ACHN (cell line): ENCODE measurements around the gene PACRG.
A peak's percentile ranks its signal among the peaks of the same experiment; 100 is the strongest.

Experiments
- DNase-seq: peaks from one replicate; pipeline ENCODE4 v3.0.0-alpha.2; 2015
- in situ Hi-C: cut with HindIII; loops from 2 replicates; pipeline ENCODE4 v1.10.0; 2017; ENCODE audit warnings: low sequenced_read_pairs, low pct_ligation_motif_present, low pct_unique_long_range_greater_than_20kb

Gene PACRG

DNA sequence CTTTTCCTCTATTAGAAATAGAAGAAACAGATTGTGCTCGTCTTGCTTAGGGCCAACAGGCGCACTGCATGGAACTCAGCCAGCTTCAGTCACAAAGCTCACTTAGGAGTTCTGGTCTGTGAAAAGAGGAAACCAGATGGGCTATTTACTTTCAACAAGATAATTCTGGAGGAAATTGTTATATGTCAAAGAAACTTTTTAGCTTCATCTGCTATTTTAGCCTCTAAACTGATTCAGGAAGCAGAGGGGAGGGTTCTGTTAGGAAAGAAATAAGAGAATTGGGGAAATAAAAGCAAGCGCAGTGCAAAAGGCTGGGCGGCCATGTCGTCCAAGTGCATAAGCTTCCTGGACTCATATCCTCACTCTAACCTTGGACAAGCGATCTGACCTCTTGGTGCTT lies 21.5 kb upstream of the PACRG start:
- DNase-seq = no peak

DNA sequence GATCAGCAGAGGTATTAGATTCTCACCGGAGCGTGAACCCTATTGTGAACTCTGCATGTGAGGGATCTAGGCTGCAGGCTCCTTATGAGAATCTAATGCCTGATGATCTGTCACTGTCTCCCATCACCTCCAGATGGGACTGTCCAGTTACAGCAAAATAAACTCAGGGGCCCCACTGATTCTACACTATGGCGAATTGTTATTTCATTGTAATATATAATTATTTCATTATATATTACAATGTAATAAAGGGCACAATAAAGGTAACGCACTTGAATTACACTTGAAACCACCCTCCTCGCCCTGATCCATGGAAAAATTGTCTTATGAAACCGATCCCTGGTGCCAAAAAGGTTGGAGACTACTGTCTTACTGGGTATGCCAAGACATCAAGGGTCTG lies 18.8 kb upstream of the PACRG start:
- in situ Hi-C loops = no loop called here
- peak; percentile 21 for DNase-seq

More for the DNA sequence above, 21.5 kb upstream of the PACRG start:
- in situ Hi-C loops = no loop called here

- in situ Hi-C loops = no loop called here
- DNase-seq = no peak
Observed at GRCh38 chr6:162709431-162709830, 18.3 kb upstream of the PACRG start.

- in situ Hi-C loops = no loop called here
- no peak for DNase-seq
Observed at GRCh38 chr6:162710419-162710818, 17.4 kb upstream of the PACRG start.

- no peak for DNase-seq
- in situ Hi-C loops = no loop called here
Observed at GRCh38 chr6:162710936-162711335, 16.8 kb upstream of the PACRG start.

- DNase-seq = no peak
- in situ Hi-C loops = no loop called here
Observed at GRCh38 chr6:162711376-162711775, 16.4 kb upstream of the PACRG start.

GRCh38 chr6:162712694-162713093 lies 15.1 kb upstream of the PACRG start:
- in situ Hi-C loops = no loop called here
- no peak for DNase-seq

DNA sequence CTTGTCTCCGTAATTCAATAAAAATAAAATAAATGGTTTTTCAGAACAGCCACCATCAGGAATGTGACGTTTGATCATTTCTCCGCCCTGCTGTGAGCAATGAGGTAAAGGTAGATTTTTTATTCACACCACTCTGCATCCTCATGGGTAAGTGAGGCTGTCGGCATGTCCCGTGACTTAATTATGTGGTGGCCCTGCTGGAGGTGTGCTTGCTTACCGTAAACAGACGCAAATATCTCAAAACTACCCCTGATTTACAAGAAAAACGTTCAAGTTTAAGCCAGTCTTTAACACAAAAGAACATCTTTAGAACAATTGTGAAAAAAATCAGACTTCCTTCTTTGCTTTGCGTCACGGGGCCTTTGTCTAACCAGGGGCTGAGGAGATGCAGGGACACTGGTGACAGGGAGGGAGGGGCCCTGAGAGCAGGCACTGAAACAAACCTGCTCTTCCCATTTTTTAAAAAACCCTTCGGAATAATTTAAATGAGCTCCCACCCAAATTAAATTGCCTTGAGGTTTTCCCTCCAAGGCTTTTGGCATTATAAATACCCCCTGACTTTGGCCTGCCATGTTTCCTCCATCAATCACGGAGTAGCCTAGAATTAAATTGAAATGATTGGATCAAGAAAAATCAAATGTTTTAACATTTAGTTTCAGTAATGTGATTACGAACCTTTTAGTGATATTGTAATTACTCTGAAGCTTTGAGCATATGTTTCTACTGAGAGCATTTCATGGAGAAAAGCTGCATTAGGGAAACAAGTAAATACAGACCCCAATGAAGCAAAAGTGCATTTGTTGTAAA lies 13.6 kb upstream of the PACRG start:
- no peak for DNase-seq
- in situ Hi-C loops = no loop called here

GRCh38 chr6:162715601-162716000 lies 12.2 kb upstream of the PACRG start:
- in situ Hi-C loops = no loop called here
- no peak for DNase-seq

DNA sequence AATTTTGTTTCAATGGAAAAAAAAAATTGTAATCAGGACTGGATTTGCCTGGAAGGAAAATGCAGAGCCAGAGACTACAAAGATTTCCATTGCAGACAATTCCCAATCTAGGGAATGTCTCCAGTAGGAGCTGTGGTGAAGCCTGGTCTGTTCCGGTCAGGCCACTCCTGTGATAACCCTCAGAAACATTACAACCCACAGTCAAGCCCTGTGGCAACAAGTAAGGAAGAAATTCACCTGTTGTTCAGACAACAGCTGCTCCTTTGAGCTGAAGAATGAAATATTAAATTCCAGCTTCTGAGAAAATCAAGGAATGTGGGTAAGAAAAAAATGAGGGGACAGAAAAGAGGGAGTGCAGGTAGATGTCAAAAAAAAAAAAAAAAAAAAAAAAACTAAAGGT lies 8.2 kb upstream of the PACRG start:
- in situ Hi-C loops = no loop called here
- no peak for DNase-seq

- DNase-seq = no peak
- in situ Hi-C loops = no loop called here
Observed at GRCh38 chr6:162721404-162721687, 6.4 kb upstream of the PACRG start.

DNA sequence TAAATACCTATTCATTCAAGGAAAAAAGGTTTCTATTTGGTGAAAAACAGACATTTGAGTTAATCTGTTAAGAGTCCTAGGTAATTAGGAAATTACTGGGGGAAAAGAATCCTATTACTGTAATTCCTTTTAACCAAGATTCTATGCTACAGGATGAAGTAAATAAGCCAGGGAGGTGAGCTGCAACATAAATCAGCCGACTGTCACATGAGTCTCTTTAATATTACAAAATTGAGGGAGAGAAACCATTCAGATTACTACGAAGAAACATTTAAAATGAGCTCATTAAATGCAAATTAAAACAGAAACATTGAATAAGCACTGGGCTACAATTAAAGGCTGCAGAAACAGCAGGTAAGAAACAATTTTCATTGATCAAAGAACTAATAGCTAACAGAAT lies 5.5 kb upstream of the PACRG start:
- no peak for DNase-seq
- in situ Hi-C loops = no loop called here

DNA sequence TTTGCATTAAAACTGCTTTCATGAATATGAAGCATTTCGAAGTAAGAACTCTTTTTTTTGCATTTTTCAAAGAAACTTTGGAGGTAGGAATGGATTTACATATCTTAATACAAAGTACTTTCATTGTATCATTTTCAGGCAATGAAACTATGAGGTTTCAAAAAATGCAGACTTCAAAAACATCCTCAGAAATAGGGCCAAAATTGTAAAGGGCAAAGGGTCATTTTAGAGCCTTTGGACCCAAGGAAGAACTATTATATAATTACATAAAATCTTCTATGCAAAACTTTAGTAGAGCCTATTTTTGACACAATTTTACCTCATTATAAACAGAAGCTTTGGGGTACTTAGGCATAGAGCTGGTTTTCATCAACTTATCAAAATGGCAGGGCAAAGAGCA lies 5.1 kb upstream of the PACRG start:
- DNase-seq = no peak
- in situ Hi-C loops = no loop called here

DNA sequence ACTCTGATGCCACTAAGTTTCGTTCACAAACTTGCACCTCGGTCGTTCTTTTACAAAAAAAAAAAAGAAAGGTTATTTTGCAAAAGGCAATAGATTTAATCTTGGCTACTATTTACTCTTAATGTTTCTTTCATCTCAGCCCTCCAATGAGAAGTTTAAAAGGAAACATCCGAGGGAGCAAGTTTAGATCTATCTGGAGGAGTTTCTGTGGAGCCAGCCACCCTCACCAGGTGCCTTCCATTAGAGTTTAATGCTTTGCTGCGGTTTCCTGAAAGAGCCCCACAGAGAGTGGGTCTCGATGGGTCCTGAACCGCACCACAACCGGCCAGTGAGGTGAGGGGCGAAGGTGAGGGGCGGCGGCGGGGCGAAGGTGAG lies 840 bp upstream of the PACRG start:
- in situ Hi-C loops = no loop called here
- peak; percentile 3 for DNase-seq

- in situ Hi-C loops = no loop called here
- DNase-seq = peak; percentile 1
Observed at GRCh38 chr6:162728197-162728596, 423 bp downstream of the PACRG start.

DNA sequence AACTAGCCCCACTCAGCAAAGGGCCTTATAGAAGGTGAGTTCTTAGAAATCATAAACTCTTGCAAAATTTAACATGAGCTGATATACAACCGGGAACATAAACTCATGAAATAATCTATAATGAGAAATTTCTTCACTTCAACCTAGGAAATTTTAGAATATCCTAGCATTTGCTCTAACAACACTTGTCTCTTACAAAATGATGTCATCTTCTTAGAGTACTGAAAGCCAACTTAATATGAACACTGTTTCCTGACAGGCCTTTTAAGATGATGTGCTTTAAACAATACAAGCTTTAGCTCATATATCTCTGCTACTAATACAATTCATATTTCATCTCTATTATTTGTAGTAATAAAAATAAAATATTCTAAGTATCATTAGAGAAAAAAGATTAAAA lies 932 bp downstream of the PACRG start:
- in situ Hi-C loops = no loop called here
- DNase-seq = no peak

DNA sequence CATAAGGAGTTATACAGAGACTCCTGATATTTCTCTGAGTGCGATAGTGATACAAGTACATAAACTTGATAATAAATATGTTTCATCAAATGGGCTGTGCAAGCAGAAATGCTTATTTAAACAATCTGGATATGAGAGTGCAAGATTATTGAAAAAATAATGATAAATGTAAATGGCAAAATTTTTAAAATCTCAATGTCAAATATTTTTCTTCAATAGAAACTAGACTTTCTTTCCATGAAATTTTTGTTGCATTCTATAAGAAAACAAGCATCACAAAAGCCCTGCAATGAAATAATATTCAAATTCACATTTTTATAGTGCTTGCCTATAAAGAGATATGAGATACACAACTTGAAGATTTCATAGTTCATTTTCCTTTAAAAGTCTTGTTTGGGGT lies 2.7 kb downstream of the PACRG start:
- no peak for DNase-seq
- in situ Hi-C loops = no loop called here

DNA sequence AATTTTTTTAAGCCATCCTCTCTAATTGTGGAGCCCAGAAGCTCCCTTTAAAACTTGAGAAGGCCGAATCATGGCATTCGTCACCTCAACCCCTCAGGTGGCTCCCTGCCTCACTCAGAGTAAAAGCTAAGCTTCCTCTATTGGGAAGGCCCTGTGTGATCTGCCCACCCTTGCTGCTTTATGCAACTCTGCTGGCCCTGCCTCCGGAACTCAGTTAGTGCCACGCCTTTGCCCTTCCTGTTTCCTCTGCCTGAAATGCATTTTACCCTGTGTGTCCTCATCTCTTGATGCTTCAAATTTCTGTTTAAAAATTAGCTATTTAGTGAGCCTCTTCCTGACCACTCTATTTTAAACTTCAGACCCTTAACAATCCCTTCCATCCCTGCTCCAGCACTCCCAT lies 5.7 kb downstream of the PACRG start:
- in situ Hi-C loops = no loop called here
- DNase-seq = no peak

DNA sequence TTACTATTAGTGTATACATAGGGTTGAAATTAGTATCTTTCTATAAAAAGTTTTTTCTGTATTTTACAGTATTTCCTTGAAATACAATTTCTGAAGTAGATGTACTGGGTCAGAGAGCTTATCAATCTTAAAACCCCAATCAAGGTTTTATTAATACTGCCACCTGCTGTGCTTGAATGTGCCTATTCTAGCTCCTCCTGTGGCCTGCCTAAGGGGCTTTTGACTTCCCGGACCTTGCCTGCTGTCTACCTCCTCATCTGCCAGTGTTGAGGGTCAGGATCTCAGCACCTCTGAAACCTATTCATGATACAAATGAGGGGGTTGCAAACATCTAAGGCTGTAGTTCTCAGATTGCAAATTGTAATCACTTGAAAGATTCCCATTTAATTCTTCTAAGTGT lies 9.2 kb downstream of the PACRG start:
- in situ Hi-C loops = no loop called here
- DNase-seq = no peak

- no peak for DNase-seq
- in situ Hi-C loops = no loop called here
Observed at GRCh38 chr6:162750776-162751175, 23.0 kb downstream of the PACRG start.
